Measurements from ENCODE around the gene ZIC2.

- TF ChIP-seq CTCF (IDR thresholded peaks at IDR 0.05) (no peak), POLR2A (IDR thresholded peaks at IDR 0.05) (no peak)
These were observed 40.5 kb upstream of the ZIC2 start for GRCh38 chr13:99941086-99941485.

All from prostate gland (tissue), 2 donors.